ENCODE data around the gene SECTM1.
"Not testable (repeated sequence)": the region's sequence is repeated elsewhere in the genome, so short reads cannot be mapped to it uniquely, and the experiment has no call there.

Gene SECTM1

GRCh38 chr17:82333279-82334171 lies at the start of gene SECTM1:
Gene SECTM1 (minus strand): TSS chr17:82333766. CDS start chr17:82327240, 6,526 bp downstream.
- DNase-seq: no peak

- no peak for DNase-seq
Observed at GRCh38 chr17:82382933-82383255, 49.3 kb upstream of the SECTM1 start.

DNA sequence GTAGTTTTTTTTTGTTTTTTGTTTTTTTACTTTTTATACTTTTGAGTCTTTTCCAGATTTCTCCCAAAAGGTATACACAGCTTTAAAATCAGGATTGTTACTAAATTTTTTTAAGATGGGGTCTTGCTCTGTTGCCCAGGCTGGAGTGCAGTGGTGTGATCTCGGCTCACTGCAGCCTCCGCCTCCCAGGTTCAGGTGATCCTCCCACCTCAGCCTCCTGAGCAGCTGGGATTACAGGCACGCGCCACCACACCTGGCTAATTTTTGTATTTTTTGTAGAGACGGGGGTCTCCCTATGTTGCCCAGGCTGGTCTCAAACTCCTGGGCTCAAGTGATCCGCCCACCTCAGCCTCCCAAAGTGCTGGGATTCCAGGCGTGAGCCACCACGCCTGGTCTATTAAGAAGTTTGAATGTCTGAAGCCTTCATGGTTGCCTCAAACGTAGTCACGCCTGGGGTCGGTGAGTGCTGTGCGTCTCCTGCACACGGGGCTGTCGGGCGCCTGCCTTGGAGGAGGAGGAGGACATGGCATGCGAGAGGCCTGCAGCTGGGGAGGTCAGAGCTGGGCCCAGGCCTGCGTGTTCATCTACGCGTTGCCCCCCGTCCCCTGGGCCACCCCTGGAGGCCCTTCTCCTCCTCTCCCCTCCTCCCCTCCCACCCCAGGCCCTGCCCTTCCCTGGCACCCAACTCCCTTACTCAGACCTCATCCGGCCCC lies 48.8 kb upstream of the SECTM1 start:
- not testable (repeated sequence) for DNase-seq

DNA sequence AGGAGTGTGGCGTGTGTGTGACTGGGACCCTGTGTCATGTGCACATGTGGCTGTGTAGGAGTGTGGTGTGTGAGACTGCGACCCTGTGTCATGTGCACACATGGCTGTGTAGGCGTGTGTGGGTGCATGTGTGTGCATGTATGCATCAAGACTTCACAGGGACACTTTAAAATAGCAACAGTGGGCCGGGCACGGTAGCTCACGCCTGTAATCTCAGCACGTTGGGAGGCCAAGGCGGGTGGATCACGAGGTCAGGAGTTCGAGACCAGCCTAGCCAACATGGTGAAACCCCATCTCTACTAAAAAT lies 48.1 kb upstream of the SECTM1 start:
- DNase-seq: not testable (repeated sequence)

- DNase-seq: no peak
Observed at GRCh38 chr17:82380860-82381702, 47.5 kb upstream of the SECTM1 start.

GRCh38 chr17:82378741-82379021 lies 45.1 kb upstream of the SECTM1 start:
- DNase-seq: no peak

- no peak for DNase-seq
Observed at GRCh38 chr17:82377924-82378740, 44.6 kb upstream of the SECTM1 start.

DNA sequence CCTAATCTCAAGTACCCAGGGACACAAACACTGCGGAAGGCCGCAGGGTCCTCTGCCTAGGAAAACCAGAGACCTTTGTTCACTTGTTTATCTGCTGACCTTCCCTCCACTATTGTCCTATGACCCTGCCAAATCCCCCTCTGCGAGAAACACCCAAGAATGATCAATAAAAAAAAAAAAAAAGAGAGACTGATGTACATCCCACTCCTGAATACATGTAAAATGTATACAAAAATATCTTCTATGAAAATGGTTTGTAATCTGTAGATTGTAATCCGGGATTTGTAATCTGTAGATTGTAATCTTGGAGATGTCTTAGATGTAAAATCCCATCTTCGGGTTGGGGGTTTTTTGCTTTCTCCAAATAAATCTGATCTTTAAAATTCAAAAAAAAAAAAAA lies 43.7 kb upstream of the SECTM1 start:
- not testable (repeated sequence) for DNase-seq

DNA sequence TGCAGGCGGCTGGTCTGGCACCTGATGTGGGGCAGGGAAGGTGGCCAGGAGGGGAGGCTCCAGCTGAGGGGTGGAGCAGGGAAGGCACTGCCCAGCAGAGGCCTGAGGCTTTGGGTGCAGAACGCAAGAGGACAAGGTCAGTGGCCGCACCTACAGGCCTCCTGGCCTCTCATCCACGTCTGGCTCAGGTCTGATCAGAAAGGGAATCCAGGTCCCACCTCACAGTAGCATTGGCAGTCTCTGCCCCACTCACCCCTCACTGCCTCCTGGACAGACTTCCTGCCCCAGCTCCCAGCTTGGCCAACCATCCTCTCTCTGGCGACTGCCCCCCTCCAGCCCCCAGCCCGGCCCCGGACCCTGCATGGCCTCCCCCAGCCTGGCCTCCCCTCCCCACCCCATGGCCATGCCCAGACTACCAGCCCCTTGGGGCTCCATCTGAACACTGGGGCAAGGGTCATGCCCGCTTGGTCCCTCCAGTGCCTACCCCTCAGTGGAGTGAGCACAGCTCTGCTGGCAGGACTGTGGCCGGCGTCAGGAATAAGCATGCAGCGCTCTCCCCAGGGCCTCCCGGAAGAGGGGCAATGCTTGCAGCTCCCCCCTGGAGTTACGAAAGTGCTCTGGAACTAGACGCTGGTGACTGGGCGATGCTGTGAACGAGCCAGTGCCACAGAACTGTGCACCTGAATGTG lies 42.6 kb upstream of the SECTM1 start:
- DNase-seq: no peak

- no peak for DNase-seq
Observed at GRCh38 chr17:82375359-82376041, 41.9 kb upstream of the SECTM1 start.

GRCh38 chr17:82374626-82375331 lies 41.2 kb upstream of the SECTM1 start:
- no peak for DNase-seq

GRCh38 chr17:82373731-82374625 lies 40.4 kb upstream of the SECTM1 start:
- no peak for DNase-seq

GRCh38 chr17:82373072-82373452 lies 39.5 kb upstream of the SECTM1 start:
- not testable (repeated sequence) for DNase-seq

DNA sequence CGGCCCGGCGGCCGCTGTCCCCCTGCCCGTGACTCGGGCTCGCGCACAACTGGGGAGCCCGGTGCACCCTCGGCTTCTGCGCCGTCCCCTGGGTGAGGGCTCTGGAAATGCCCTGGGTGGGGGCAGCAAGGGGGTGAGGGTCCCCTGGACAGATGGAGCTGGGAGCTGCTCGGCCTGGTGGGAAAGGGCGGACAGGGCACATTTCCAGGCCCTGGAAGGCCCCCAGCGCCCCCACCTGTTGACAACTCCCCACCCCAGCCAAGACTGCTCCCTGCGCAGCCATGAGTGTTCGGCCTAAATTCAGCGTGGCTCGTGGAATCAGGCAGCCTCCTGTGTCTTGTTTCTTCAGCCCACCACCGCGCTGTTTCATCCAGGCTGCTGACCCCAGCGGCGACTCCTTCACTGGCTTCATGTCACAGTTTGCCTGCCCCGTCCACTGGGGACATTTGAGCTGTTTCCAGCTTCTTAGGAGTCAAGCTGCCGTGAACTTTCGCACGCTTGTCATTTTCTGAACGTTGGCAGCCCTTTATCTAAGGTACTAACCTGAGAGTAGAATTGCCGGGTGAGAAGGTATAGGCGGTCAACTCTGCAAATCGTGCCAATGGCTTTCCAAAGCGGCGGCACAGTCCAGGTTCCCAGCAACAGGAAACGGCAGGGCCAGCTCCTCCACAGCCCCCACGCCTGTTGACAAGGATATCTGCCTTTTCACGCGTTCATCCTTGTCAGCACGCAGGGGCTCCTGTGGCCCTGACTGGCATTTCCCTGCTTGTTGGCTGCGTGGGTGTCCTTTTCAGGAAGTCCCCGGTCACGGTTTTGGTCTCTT lies 38.9 kb upstream of the SECTM1 start:
- DNase-seq: peak; percentile 9

GRCh38 chr17:82371333-82372248 lies 38.0 kb upstream of the SECTM1 start, which contains the start of gene UTS2R:
Gene UTS2R (plus strand): TSS chr17:82371765. CDS start chr17:82374325, 2,560 bp downstream.
- no peak for DNase-seq

DNA sequence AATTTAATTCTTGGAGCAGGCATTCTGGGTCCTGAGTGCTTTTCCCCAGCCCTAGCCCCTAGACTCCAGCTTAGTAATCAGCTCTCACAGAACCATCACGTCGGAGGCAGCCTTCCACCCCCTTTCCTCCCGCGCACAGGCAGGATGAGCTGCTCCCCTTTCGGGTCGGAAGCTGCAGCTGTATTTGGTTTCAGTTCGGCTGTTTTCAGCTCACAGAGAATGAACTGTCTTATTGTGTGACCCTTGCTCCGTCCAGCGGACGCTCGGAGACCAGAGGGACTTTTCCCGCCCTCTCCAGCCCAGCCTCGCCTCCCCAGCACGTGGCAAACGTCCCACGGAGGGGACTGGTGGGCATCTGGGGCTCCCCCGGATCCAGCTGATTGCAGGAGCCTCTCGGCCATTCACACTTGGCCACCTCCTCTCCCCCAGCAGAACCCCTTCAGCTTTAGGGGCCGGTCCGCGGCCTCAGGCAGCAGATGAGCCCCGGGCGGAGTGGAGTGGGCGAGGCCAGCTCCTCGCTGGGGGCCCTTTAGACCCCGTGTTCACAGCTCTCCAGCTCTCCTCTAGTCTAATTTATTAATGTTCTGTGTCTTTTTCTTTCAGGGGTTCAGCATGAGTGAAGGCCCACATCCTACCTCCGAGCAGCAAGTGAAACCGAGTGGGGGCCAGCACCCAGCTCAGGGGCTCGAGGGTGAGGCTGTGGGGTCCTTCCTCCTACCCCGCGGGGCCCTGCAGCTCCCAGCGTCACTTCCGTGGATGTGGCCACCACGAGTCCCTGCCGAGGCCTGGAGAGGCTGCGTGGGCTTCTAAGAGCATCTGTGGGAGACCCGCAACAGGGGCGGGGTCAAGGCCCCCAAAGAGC lies 37.1 kb upstream of the SECTM1 start:
- peak; percentile 12 for DNase-seq

DNA sequence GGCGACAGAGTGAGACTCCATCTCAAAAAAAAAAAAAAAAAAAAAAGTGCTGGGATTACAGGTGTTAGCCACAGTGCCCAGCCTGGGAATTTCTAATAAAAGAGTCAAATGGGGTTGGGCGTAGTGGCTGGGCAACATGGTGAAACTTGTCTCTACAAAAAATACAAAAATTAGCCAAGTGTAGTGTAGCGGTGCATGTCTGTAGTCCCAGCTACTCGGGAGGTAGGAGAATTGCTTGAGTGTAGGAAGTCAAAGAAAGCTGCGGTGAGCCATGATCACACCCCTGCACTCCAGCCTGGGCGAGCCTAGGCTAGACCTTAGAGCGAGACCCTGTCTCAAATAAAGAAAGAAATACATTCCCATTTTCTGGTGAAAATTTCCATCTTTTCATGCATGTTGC lies 35.6 kb upstream of the SECTM1 start:
- no peak for DNase-seq

All from MV-4-11 (cell line).